ENCODE results near the gene VMAC.

VMAC gene

DNA sequence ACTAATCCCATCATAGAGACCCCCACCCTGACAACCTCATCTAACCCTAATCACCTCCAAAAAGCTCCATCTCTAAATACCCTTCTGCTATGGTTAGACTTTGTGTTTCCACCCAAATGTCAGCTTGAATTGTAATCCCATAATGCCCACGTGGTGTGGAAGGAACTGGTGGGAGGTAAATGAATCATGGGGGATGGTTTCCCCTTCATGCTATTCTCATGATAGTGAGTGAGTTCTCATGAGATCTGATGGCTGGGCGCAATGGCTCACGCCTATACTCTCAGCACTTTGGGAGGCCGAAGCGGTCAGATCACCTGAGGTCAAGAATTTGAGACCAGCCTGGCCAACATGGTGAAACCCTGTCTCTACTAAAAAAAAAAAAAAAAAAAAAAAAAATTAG lies 2.6 kb downstream of the VMAC start:
- DNase-seq: no peak

DNA sequence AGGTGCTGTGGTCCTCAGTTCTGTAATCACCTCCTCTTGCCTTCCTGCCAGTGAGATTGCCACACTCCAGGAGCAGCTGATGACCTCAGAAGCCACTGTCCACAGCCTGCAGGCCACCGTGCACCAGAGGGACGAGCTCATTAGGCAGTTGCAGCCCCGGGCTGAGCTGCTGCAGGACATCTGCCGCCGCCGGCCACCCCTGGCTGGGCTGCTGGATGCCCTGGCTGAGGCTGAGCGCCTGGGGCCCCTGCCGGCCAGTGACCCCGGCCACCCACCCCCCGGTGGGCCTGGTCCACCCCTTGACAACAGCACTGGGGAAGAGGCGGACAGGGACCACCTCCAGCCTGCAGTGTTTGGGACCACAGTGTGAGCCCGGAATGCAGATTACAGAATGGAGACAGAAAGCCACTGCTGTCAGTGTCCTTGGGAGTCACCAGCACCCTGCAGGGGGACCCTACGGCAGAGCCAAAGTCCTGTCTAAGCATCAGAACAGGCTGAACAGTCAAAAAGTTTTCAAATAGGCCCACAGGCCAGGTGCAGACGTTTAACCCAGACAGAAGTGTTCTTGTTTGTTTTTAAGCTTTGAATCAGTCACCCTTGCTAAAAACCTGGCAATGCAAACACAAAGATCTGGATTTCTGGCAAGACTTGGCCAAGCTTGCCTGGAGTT lies 4.2 kb downstream of the VMAC start:
- peak; percentile 64 for DNase-seq

DNA sequence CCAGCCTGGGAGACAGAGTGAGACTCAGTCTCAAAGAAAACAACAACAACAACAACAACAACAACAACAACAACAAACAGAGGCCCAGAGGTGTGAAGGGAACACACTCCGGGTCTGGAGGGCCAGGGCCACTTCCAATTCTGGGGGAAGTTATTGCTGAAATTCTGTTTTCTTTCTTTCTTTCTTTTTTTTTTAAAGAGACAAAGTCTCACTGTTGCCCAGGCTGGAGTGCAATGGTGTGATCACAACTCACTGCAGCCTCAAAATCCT lies 5.9 kb downstream of the VMAC start:
- DNase-seq: no peak

GRCh38 chr19:5911366-5911765 lies 6.7 kb downstream of the VMAC start:
- no peak for DNase-seq

GRCh38 chr19:5913739-5914357 lies 9.2 kb downstream of the VMAC start, which contains the start of gene CAPS:
CAPS (plus strand) TSS chr19:5914254; CDS start chr19:5914407, 153 bp downstream.
- no peak for DNase-seq

DNA sequence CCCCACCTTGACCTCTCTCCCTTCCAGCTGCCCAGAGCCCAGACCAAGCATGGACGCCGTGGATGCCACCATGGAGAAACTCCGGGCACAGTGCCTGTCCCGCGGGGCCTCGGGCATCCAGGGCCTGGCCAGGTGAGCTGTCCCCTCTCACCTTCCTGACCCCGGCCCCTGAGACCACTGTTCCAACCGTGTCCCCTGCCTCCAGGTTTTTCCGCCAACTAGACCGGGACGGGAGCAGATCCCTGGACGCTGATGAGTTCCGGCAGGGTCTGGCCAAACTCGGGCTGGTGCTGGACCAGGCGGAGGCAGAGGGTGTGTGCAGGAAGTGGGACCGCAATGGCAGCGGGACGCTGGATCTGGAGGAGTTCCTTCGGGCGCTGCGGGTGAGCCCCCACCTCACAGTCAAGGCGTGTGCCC lies 9.7 kb downstream of the VMAC start:
- DNase-seq: no peak

DNA sequence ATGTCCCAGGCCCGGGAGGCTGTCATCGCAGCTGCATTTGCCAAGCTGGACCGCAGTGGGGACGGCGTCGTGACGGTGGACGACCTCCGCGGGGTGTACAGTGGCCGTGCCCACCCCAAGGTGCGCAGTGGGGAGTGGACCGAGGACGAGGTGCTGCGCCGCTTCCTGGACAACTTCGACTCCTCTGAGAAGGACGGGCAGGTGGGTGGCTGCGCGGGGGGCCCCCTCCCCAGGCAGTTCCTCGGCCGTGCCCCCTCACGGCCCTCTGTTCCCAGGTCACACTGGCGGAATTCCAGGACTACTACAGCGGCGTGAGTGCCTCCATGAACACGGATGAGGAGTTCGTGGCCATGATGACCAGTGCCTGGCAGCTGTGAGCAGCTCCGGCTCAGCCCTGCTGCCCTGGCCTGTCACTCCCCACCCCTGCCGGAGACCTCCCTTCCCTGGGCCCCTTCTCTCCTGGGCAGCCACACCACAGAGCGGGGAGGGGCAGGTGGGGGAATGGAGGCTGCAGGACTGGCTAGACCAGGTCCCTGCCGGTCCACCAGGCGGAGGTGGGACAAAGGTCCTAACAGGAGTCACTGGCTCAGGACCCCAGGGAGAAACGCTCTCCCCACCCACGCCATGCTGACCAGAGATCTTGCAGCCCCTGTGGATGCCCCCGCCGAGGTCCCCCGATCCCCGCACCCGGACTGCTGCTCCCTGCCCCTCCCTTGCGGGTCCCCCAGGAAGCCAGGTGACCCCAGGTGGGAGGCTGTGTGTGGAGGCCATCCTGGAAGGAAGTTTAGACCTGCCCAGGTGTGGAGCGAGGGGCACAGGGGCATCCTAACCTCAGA lies 10.5 kb downstream of the VMAC start:
- no peak for DNase-seq

DNA sequence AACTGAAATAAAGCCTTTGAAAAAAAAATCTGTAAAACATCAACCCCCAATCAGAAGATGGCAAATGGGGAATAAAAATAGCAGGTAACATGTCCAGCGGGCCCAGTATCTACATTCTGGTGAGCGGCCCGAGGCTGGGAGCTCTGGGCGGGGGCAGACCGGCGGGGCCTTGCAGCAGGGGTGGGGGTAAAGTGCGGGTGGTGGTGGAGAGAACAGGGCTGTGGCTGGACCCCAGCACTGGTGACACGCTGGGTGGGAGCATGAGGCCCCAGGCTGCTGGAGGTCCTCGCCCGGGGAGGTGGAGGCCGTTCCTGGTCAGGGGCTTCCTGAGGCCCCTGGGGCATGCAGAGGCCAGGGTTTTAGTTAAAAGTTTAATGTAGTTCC lies 11.1 kb downstream of the VMAC start:
- no peak for DNase-seq

DNA sequence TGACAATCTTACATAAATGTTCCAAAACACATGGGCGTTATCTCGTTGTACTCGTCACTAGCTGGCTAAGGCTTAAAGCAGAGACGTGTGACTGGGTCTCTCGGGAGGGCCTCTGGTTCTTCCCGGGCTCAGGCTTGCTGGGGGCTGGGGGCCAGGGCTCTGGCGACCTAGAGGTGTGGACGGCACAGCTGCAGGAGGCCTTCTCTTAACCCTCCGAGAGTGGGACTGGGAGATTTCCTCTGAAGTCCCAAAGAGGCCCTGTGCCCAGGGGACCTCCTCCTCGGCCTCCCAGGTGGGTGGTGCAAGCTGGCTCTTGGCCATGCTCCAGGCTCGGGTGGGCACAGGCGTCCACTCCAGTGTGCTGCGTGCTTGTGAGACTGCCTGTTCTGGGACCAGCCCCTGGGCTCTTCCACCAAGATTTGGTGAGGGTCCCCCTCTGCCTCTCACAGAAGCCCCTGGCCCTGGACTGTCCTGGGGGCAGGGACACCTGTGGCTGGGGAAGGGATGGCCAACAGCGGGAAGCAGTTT lies 11.6 kb downstream of the VMAC start:
- DNase-seq: no peak

GRCh38 chr19:5917431-5918107 lies 12.9 kb downstream of the VMAC start:
- no peak for DNase-seq

- DNase-seq: no peak
Measured at GRCh38 chr19:5918463-5919079, 13.9 kb downstream of the VMAC start.

- no peak for DNase-seq
Measured at GRCh38 chr19:5921516-5922160, 17.0 kb downstream of the VMAC start.

- no peak for DNase-seq
Measured at GRCh38 chr19:5922161-5922545, 17.5 kb downstream of the VMAC start.

GRCh38 chr19:5923356-5923755 lies 18.7 kb downstream of the VMAC start:
- DNase-seq: no peak

- DNase-seq: no peak
Measured at GRCh38 chr19:5925830-5926427, 21.3 kb downstream of the VMAC start.

DNA sequence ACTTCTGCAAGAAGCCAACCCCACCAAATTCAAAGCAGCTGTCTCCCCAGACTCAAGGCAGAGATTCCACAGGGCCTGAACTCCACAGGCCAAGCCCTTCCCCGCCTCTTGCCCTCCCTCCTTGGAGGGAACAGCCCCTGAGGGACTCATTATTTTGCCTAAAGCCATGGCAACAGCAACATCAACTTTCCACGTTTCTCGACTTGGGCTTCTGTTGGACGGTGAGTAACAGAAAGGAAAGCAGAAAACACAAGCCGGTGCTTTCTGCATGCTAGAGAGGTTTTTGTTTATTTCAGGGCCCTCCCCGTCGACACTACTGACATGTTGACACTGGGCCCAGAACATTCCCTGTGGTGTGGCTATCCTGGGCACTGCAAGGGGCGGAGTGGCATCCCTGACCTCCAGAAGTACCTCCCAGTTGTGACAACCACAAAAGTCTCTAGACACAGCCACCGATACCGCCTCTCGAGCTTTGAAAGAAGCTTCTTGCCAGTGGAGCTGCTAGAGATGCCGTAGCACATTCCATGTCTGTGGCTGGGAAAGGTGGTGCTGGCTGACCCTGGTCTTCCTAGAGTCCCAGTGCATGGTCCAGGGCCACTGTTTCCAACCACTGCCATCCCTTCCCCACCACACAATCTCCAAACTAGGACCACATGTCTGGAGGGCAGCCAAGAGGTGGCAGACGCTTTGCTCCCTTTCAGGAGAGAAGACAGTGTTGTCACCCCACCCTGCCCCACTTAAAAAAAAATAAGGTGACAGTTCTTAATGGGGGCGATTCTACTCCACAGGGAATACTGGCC lies 22.2 kb downstream of the VMAC start:
- DNase-seq: no peak

GRCh38 chr19:5927441-5927821 lies 22.8 kb downstream of the VMAC start:
- no peak for DNase-seq

DNA sequence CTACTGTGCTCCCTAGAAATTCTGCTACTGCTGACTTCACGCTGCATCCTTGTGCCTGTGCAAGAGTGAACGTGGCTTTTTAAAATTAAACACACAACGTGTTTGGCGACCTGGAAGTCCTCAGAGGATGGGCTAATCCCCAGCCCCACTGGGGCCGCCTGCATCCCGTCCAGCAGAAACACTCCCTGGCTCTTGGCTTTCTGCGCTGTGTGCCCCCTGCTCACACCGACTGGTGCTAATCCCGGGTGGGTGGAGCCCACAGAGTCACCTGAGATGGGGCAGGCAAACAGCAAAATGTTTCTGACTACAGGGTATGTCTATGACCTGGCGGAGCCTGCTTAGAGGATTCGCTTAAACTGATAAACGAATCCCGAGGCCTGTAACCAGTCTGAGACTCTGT lies 24.5 kb downstream of the VMAC start:
- no peak for DNase-seq

- DNase-seq: no peak
Measured at GRCh38 chr19:5929625-5930024, 25.0 kb downstream of the VMAC start.

GRCh38 chr19:5931251-5931650 lies 26.6 kb downstream of the VMAC start:
- DNase-seq: no peak

DNA sequence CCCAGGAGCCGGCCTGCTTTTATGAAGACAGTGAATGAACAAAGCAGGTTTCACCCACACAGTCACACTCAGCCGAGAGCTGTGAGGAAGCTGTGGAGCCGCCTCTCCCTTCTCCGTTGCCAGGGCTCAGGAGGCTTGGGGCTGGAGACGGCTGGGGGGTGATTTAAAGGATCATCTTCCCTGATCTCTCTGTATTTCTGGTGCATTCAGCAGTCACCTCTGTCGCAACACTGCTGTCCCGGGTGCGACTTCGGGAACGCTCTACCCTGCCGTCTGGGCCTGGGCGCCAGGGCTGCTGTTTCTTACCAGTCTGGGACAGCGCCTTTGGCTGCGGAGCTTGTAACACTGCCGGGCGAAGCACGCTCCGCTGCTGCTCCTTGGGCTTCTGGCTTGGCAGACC lies 27.5 kb downstream of the VMAC start:
- DNase-seq: no peak

Data from NCI-H146 (cell line).